HCT116 (cell line): Measurements from ENCODE around the gene ITPR1.

Source experiments
- POLR2AphosphoS5 ChIP-seq: IDR thresholded peaks from 2 replicates; pipeline ENCODE4 v1.6.1; 2011; ENCODE audit warnings: mild to moderate bottlenecking, low read depth, low read length, moderate library complexity
- TF ChIP-seq, protein P1 (sequence below), 3 experiments: fragments of 200-600 bp in 1 of 3; sonication (generic) in 1 of 3; IDR thresholded peaks in 2 of 3; conservative IDR thresholded peaks in 1 of 3; 2 replicates each; pipeline ENCODE4 v1.5.1; 2012 to 2017; ENCODE audit warnings: low read depth in 2 of 3, low read length in 2 of 3, antibody characterized with exemption in 1 of 3, borderline replicate concordance in 1 of 3, control low read depth in 1 of 3, mild to moderate bottlenecking in 1 of 3, mixed read lengths in 1 of 3, mixed run types in 1 of 3, moderate library complexity in 1 of 3; ENCODE audit not compliant: insufficient read depth in 1 of 3

- TF ChIP-seq POLR2AphosphoS5 = no peak
- TF ChIP-seq, protein P1, sequence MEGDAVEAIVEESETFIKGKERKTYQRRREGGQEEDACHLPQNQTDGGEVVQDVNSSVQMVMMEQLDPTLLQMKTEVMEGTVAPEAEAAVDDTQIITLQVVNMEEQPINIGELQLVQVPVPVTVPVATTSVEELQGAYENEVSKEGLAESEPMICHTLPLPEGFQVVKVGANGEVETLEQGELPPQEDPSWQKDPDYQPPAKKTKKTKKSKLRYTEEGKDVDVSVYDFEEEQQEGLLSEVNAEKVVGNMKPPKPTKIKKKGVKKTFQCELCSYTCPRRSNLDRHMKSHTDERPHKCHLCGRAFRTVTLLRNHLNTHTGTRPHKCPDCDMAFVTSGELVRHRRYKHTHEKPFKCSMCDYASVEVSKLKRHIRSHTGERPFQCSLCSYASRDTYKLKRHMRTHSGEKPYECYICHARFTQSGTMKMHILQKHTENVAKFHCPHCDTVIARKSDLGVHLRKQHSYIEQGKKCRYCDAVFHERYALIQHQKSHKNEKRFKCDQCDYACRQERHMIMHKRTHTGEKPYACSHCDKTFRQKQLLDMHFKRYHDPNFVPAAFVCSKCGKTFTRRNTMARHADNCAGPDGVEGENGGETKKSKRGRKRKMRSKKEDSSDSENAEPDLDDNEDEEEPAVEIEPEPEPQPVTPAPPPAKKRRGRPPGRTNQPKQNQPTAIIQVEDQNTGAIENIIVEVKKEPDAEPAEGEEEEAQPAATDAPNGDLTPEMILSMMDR (IDR thresholded peaks at IDR 0.05 in 2 of 3, conservative IDR thresholded peaks at IDR 0.05 in 1 of 3; ENCODE audit: borderline replicate concordance in 1 of 3, insufficient read depth in 1 of 3, low read depth in 2 of 3, low read length in 2 of 3) = no peak
These were observed 250.2 kb downstream of the ITPR1 start for GRCh38 chr3:4743371-4743770.
